GM12878 (cell line): ENCODE measurements around the gene NEURL3.

ENCODE experiments used
- POLR2A ChIP-seq: IDR thresholded peaks from 2 replicates; pipeline ENCODE4 v1.6.1; 2011; ENCODE audit warnings: low read depth, mild to moderate bottlenecking, low read length
- RAD21 ChIP-seq: IDR thresholded peaks from 2 replicates; pipeline ENCODE4 v1.6.1; 2011; ENCODE audit warnings: mild to moderate bottlenecking, low read depth, low read length, moderate library complexity; ENCODE audit not compliant: insufficient read depth
- YY1 ChIP-seq: IDR thresholded peaks from 2 replicates; pipeline ENCODE4 v1.6.1; 2011; ENCODE audit warnings: low read depth, mild to moderate bottlenecking, low read length

DNA sequence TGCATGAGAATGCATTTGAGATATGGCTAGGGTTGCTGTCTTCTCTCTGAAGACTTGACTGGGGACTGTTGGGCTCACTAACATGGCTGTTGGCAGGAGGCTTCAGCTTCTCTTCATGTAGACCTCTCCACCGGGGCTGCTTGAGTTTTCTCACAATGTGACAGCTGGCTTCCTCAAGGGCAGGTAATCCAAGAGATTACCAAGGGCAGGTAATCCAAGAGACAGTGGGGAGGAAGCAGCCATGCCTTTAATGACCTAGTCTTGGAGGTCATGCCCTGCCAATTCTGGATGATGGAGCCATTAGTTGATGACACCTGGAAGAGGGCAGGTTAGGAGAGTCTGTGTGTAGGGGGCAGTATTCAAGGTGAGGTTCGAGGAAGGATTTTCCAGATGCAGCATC, 40.5 kb downstream of the NEURL3 start:
- TF ChIP-seq YY1 (no peak), POLR2A (no peak), RAD21 (no peak)
